HepG2 (cell line): ENCODE data around the gene ACRBP. TPM values are rescaled to one million over a fixed set of nuclear protein-coding genes. Genes with fewer than 3 reads are reported as not detected.

Experiments used
- ATAC-seq: fragments of 200-7000 bp; cut with Tn5 transposase; 3 replicates; pipeline ENCODE4 v1.9.1; 2020; ENCODE audit warnings: mild to moderate bottlenecking, moderate library complexity
- BruUV-seq: library from RNA; stranded (reverse); fragments of 400-500 nt; replicated peaks from 2 replicates; lab custom pipeline; 2021; lab: Mats Ljungman, UMichigan
- CTCF ChIA-PET: fragments of 300-600 bp; formaldehyde crosslinking; extraction: SDS; loops from one replicate; lab custom pipeline; 2021; ENCODE audit warnings: low total read pairs, inconsistent platforms, low intra/inter-chr PET ratio; lab: Yijun Ruan, JAX
- POLR2A ChIA-PET: fragments of 350-600 bp; sonication (Branson Sonifier 250); formaldehyde crosslinking; loops from one replicate; lab custom pipeline; 2020; ENCODE audit warnings: antibody characterized with exemption, inconsistent platforms; lab: Yijun Ruan, JAX
- DNase-seq: peaks from one replicate; pipeline ENCODE4 v3.0.0-alpha.2; 2015; ENCODE audit warnings: low spot score
- FAIRE-seq: peaks from 3 replicates; lab custom pipeline; 2011; peaks lifted over from hg19 to GRCh38; lab: Jason Lieb, UNC
- H2AFZ ChIP-seq: one replicate; pipeline ENCODE4 v1.6.1; 2011; ENCODE audit warnings: low read length, inconsistent platforms
- H3K27ac ChIP-seq: fragments of 300-600 bp; 3 replicates; pipeline ENCODE4 v1.8.0; 2011; ENCODE audit warnings: mixed run types, mild to moderate bottlenecking, mixed read lengths, low read length, inconsistent platforms; ENCODE audit not compliant: insufficient read depth; ENCODE audit errors: extremely low read length
- H3K27me3 ChIP-seq, 2 experiments: fragments of 200-600 bp in 1 of 2; 2 replicates in 1 of 2; 3 replicates in 1 of 2; pipeline versions ENCODE4 v1.6.0 to v1.8.0; 2011; ENCODE audit warnings: low read length in 2 of 2, mild to moderate bottlenecking in 2 of 2, moderate library complexity in 2 of 2, inconsistent platforms in 1 of 2; ENCODE audit not compliant: insufficient read depth in 2 of 2, control insufficient read depth in 1 of 2
- H3K36me3 ChIP-seq, 2 experiments: fragments of 200-600 bp in 1 of 2; replicated peaks in 1 of 2; 2 replicates in 1 of 2; 3 replicates in 1 of 2; pipeline versions ENCODE4 v1.5.1 to v1.8.0; 2011; ENCODE audit warnings: low read length in 2 of 2, inconsistent platforms in 1 of 2; ENCODE audit not compliant: insufficient read depth in 2 of 2, control insufficient read depth in 1 of 2
- H3K4me1 ChIP-seq: 2 replicates; pipeline ENCODE4 v1.5.1; 2012; ENCODE audit warnings: low read length, inconsistent platforms; ENCODE audit not compliant: insufficient read depth
- H3K4me2 ChIP-seq: 2 replicates; pipeline ENCODE4 v1.6.0; 2011; ENCODE audit warnings: low read depth, low read length, inconsistent platforms
- H3K4me3 ChIP-seq, 3 experiments: fragments of 200-600 bp in 1 of 3; sonication (generic), shearing (Covaris generic) in 1 of 3; replicated peaks in 1 of 3; 2 replicates each; pipeline ENCODE4 v1.5.1; 2011 to 2016; ENCODE audit warnings: low read length in 3 of 3, inconsistent platforms in 2 of 3, low read depth in 2 of 3, mild to moderate bottlenecking in 2 of 3, control low read depth in 1 of 3, mixed read lengths in 1 of 3; ENCODE audit not compliant: insufficient read depth in 1 of 3
- H3K79me2 ChIP-seq: one replicate; pipeline ENCODE4 v1.6.1; 2011; ENCODE audit warnings: low read length, inconsistent platforms; ENCODE audit not compliant: insufficient read depth
- H3K9ac ChIP-seq: 2 replicates; pipeline ENCODE4 v1.6.0; 2011; ENCODE audit warnings: mild to moderate bottlenecking, low read depth, low read length, inconsistent platforms; ENCODE audit not compliant: insufficient read depth
- H3K9me3 ChIP-seq: 2 replicates; pipeline ENCODE4 v1.5.1; 2012; ENCODE audit warnings: mild to moderate bottlenecking, low read length
- H4K20me1 ChIP-seq: 2 replicates; pipeline ENCODE4 v1.6.0; 2011; ENCODE audit warnings: inconsistent platforms, mild to moderate bottlenecking, low read length, moderate library complexity; ENCODE audit not compliant: insufficient read depth
- ATRX ChIP-seq: sonication (generic); formaldehyde crosslinking; IDR thresholded peaks from 2 replicates; pipeline ENCODE4 v1.4.0; 2020; ENCODE audit warnings: missing genetic modification reagents, borderline replicate concordance
- FOXC1 ChIP-seq: sonication (generic); formaldehyde crosslinking; IDR thresholded peaks from 2 replicates; pipeline ENCODE4 v1.8.0; 2022; ENCODE audit warnings: mild to moderate bottlenecking, missing genetic modification reagents, borderline replicate concordance
- MIER2 ChIP-seq: IDR thresholded peaks from 2 replicates; pipeline ENCODE4 v1.6.1; 2016; ENCODE audit warnings: missing biosample characterization, missing genetic modification reagents
- TBP ChIP-seq: sonication (generic); formaldehyde crosslinking; IDR thresholded peaks from 2 replicates; pipeline ENCODE4 v1.5.0; 2020; ENCODE audit warnings: missing genetic modification reagents
- XBP1 ChIP-seq: sonication (generic); formaldehyde crosslinking; IDR thresholded peaks from 2 replicates; pipeline ENCODE4 v1.5.0; 2020; ENCODE audit warnings: missing genetic modification reagents
- YEATS4 ChIP-seq: sonication (generic); formaldehyde crosslinking; IDR thresholded peaks from 2 replicates; pipeline ENCODE4 v1.4.0; 2020; ENCODE audit warnings: missing genetic modification reagents, borderline replicate concordance
- ZNF724P ChIP-seq: sonication (generic); formaldehyde crosslinking; IDR thresholded peaks from 2 replicates; pipeline ENCODE4 v1.8.0; 2022; ENCODE audit warnings: missing genetic modification reagents, borderline replicate concordance
- ZNF775 ChIP-seq: sonication (generic); formaldehyde crosslinking; IDR thresholded peaks from 2 replicates; pipeline ENCODE4 v1.4.0; 2020; ENCODE audit warnings: missing genetic modification reagents, mild to moderate bottlenecking, moderate library complexity, borderline replicate concordance
- ZNF784 ChIP-seq: sonication (generic); formaldehyde crosslinking; IDR thresholded peaks from 2 replicates; pipeline ENCODE4 v1.5.1; 2020; ENCODE audit warnings: missing genetic modification reagents, mild to moderate bottlenecking, borderline replicate concordance
- ZNF788 ChIP-seq: sonication (generic); formaldehyde crosslinking; IDR thresholded peaks from 2 replicates; pipeline ENCODE4 v1.5.0; 2020; ENCODE audit warnings: mild to moderate bottlenecking, missing genetic modification reagents, borderline replicate concordance
- WGBS: methylation state at CpG from one replicate; pipeline ENCODE4 v1.1.6; 2017; ENCODE audit warnings: low lambda C conversion rate; 5-methylcytosine and 5-hydroxymethylcytosine counted together
- in situ Hi-C: cut with HindIII; loops from 2 replicates; pipeline ENCODE4 v1.10.0; 2017; ENCODE audit warnings: low pct_unique_long_range_greater_than_20kb; ENCODE audit not compliant: extremely low pct_ligation_motif_present
- intact Hi-C: fragments of 100-400 bp; cut with micrococcal nuclease; formaldehyde crosslinking; loops from one replicate; pipeline ENCODE4 v1.10.0; 2022; ENCODE audit not compliant: unreplicated experiment
- polyA plus RNA-seq, 8 experiments: library from polyadenylated mRNA; depleted of rRNA in 3 of 8; stranded (reverse) in 7 of 8; unstranded in 1 of 8; fragments of >200 nt; fragmentation: Illumina TruSeq in 4 of 8; extraction: Trizol in 4 of 8; gene quantifications; 2 replicates each; pipeline versions ENCODE4 v1.2.1 to v1.2.3, GENCODE V29; 2011 to 2016; ENCODE audit warnings: low read depth in 4 of 8, missing spikeins in 1 of 8, mixed read lengths in 1 of 8; ENCODE audit not compliant: insufficient read depth in 1 of 8
- total RNA-seq, 5 experiments: library from RNA; depleted of rRNA; stranded (reverse); fragments of >200 nt; fragmentation: Illumina TruSeq; extraction: Trizol; gene quantifications; 2 replicates each; pipeline ENCODE4 v1.2.3, GENCODE V29; 2016; ENCODE audit warnings: low read depth in 1 of 5
- TF ChIP-seq, protein P1 (sequence below): sonication (generic); formaldehyde crosslinking; IDR thresholded peaks from 2 replicates; pipeline ENCODE4 v1.9.0; 2021; ENCODE audit warnings: missing genetic modification reagents, mild to moderate bottlenecking, borderline replicate concordance
- TF ChIP-seq, protein P2 (sequence below): sonication (generic); formaldehyde crosslinking; IDR thresholded peaks from 2 replicates; pipeline ENCODE4 v1.8.0; 2022; ENCODE audit warnings: missing genetic modification reagents, low read depth, mild to moderate bottlenecking, borderline replicate concordance

ACRBP gene
- total and polyA plus RNA-seq, 2 of the 13 experiments (the other 11 are each of a cell fraction or from before 2014, with no cell fraction given) = 0.46 TPM; not detected in 1

- no TSS peak for BruUV-seq
- no peak overlapping the region for H2AFZ ChIP-seq
- in situ Hi-C loops = loop anchor here (5.0 kb wide), 1 partner anchor 79 kb away; no protein-coding TSS in a partner anchor
- peaks cover 24% of the 10 kb centered on the region for H3K4me1 ChIP-seq
- no peak for FAIRE-seq
- H3K4me2 ChIP-seq = no peak overlapping the region
- H3K9ac ChIP-seq = no peak overlapping the region
- intact Hi-C loops = loop anchor here (10.0 kb wide), 1 partner anchor 206 kb away; the partner anchor contains the start of genes GPR162 and P3H3
- H3K27ac ChIP-seq = no peak overlapping the region
- POLR2A ChIA-PET = interaction anchor here (1.7 kb wide), 1 partner anchor 71 kb away, joined by 4 read pairs; the partner anchor contains the start of gene ZNF384
- no peaks in the 10 kb centered on the region for H3K27me3 ChIP-seq
- CTCF ChIA-PET = interaction anchor here (1.7 to 2.5 kb wide), 3 partner anchors 66 to 217 kb away, joined by 6 to 33 read pairs (median 15); no protein-coding TSS in a partner anchor
- no peak for DNase-seq
- no peak for ATAC-seq
- no peaks in the 10 kb centered on the region for H4K20me1 ChIP-seq
- 31% methylated on average over 5 of the region's 5 CpGs for WGBS
- no peaks in the 10 kb centered on the region for H3K36me3 ChIP-seq
- H3K9me3 ChIP-seq = no peaks in the 10 kb centered on the region
- H3K4me3 ChIP-seq = no peak overlapping the region
- no peaks in the 10 kb centered on the region for H3K79me2 ChIP-seq
- no peak for TF ChIP-seq ZNF724P (CRISPR knock-in tag)
- no peak for TF ChIP-seq YEATS4 (CRISPR knock-in tag)
- TF ChIP-seq ZNF784 (CRISPR knock-in tag) = no peak
- no peak for TF ChIP-seq TBP
- no peak for TF ChIP-seq XBP1 (CRISPR knock-in tag)
- TF ChIP-seq ZNF788 (CRISPR knock-in tag) = no peak
- TF ChIP-seq ZNF775 = no peak
- TF ChIP-seq FOXC1 (CRISPR knock-in tag) = no peak
- TF ChIP-seq, protein P1, sequence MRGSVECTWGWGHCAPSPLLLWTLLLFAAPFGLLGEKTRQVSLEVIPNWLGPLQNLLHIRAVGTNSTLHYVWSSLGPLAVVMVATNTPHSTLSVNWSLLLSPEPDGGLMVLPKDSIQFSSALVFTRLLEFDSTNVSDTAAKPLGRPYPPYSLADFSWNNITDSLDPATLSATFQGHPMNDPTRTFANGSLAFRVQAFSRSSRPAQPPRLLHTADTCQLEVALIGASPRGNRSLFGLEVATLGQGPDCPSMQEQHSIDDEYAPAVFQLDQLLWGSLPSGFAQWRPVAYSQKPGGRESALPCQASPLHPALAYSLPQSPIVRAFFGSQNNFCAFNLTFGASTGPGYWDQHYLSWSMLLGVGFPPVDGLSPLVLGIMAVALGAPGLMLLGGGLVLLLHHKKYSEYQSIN (CRISPR knock-in tag) = no peak
- TF ChIP-seq, protein P2, sequence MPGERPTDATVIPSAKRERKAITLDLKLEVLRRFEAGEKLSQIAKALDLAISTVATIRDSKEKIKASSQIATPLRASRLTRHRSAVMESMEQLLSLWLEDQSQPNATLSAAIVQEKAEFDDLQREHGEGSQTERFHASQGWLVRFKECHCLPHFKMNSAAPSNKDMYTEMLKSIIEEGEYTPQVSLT (CRISPR knock-in tag) = no peak
- TF ChIP-seq MIER2 (CRISPR knock-in tag) = no peak
- TF ChIP-seq ATRX (CRISPR knock-in tag) = no peak
Observed at GRCh38 chr12:6618483-6619225, 28.6 kb downstream of the ACRBP start.
